Fibroblast of skin of right biceps (primary cell): ENCODE measurements around the gene BLNK.

ENCODE experiments used
- DNase-seq: peaks from one replicate; pipeline ENCODE4 v3.0.0-alpha.2; 2013

Gene BLNK

DNA sequence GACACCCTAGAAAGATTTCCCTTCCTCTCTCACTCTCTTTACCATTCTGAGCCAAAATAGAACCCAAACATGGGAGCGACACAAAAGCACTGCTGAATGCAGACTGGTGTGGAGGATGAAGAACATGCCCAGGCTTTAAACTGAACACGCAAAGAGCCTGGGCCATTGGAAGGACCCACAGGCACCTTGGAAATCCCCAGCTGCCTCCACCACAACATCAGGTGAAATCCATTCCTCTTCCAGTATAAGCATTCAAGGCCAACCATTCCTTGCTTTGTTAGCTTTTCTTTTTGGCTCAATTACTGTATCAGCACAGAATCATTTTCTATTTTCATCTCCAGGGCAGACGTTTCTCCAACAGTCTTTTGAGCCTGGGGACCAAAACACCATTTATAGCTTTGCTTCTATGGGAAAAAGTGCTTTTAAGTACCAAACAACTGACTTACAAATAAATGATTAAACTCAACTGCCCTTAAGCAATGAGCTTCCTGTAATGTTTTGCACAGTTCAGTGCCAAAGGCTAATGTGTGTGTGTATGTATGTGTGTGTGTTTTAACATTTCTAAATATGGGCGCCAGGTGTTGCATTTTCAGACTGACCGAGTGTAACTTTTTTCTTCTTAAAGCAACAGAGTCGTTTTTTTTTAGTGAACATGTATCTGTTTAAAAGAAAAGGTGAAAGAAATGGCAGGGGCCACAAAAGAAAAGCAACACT is 16.2 kb upstream of the BLNK start:
- no peak for DNase-seq

DNA sequence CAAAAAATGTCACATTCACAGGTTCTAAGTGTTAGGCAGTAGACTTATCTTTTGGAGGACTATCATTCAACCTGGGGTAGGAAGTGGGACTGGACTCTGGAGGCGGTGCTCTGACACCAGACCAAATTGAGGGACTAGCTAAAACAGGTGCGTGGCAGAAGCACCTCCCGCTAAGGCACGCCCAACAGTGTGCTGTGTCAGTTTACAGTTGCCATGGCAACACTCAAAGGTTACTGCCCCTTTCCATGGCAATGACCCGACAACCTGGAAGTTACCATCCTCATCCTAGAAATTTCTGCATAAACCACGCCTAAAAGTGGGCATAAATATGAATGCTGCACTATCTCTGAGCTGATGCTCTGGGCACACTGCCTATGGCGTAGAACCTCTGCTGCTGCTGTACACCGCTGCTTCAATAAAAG is 14.0 kb upstream of the BLNK start:
- DNase-seq: no peak

DNA sequence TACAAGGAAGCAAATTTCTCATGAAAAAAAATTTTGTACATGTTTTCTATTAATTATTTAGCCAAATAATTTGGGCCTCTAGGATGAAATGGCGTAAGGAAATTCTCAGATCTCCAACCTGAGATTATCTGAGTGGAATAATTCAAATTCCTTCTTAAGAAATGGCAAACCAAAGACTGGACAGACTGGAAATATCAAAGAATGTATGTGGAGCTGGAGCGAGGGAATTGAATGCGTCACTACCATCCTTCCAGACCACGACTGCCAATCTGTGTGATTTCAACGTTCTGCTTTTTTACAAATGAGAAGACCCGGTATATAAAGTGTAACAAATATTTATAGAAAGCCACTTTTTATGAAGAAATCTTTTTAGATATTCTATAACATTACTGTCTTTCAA is 12.4 kb upstream of the BLNK start:
- no peak for DNase-seq

GRCh38 chr10:96283351-96283750 is 12.0 kb upstream of the BLNK start:
- DNase-seq: no peak

DNA sequence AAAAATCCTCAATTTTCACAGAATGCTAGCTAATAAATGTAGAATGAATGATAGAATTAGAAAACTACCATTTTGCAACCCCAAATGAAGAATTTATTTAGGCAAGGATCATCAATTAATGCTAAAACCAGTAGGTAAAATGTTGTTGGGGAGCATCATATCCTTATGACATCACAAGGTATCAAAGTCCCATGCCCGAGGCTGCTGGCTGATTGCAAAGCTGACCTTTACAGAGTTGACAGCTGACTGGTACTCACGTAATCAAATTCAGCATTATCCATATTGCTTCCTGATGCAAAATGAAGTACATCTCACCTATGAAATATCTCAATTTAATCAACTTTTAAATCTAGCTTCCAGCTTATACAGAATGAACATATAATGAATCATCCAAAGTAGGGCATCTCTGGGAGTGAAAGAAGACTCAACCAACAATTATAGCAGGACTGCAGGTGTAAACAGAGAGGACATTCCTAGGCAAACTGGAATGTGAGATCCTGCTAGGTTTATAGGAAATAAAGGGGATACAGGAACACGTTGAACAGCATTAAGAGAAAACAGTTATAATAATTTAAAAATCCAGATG is 10.2 kb upstream of the BLNK start:
- no peak for DNase-seq

GRCh38 chr10:96280859-96281258 is 9.5 kb upstream of the BLNK start:
- DNase-seq: no peak

- DNase-seq: no peak
These were observed 7.8 kb upstream of the BLNK start for GRCh38 chr10:96279191-96279641.

- no peak for DNase-seq
These were observed 5.5 kb upstream of the BLNK start for GRCh38 chr10:96276831-96277230.

GRCh38 chr10:96276426-96276825 is 5.1 kb upstream of the BLNK start:
- no peak for DNase-seq

GRCh38 chr10:96275685-96276418 is 4.5 kb upstream of the BLNK start:
- DNase-seq: no peak

DNA sequence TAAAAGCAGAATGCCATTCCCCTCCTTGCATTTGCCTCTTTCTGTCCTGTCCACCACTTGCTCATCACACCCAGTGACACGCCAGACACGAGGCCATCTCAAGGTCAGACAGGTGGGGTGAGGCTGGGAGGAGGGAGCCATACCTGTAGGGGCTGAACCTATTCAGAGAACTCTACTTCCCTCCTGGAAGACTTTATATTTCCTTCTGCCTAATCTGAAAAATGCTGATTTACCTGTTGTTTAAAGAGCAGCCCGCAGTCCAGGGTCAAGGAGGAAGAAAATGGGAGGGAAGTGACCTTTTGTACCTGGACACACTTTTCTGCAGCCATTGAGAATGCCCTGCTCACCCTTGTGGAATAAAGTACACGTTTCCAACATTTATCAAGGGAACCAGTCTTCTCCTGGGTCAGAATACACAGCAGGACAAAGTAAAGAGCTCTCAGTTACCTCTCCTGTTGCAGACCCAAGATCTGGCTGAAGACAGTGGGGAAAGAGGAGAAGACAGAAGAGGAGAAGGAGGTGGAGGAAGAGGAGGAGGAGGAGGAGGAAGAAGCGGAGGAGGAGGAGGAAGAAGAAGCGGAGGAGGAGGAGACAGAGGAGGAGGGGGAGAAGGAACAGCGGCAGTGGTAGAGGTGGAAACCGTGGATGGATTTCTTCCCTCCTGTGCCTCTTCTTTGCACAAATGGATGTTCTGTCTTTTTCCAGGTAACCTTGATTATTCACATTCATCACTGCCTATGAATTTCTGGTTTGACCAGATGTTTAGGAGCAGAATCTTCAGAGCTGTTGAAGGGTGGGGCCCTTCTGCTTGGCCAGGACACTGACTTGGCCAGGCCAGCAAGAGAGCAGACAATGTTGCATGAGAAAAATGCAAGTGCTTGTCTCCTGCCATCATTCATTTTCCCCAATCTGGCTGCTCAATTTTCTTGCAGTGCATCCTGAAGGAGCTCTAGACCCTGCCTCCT is 1.2 kb upstream of the BLNK start:
- DNase-seq: no peak

GRCh38 chr10:96270571-96270970 is 798 bp downstream of the BLNK start:
- no peak for DNase-seq

DNA sequence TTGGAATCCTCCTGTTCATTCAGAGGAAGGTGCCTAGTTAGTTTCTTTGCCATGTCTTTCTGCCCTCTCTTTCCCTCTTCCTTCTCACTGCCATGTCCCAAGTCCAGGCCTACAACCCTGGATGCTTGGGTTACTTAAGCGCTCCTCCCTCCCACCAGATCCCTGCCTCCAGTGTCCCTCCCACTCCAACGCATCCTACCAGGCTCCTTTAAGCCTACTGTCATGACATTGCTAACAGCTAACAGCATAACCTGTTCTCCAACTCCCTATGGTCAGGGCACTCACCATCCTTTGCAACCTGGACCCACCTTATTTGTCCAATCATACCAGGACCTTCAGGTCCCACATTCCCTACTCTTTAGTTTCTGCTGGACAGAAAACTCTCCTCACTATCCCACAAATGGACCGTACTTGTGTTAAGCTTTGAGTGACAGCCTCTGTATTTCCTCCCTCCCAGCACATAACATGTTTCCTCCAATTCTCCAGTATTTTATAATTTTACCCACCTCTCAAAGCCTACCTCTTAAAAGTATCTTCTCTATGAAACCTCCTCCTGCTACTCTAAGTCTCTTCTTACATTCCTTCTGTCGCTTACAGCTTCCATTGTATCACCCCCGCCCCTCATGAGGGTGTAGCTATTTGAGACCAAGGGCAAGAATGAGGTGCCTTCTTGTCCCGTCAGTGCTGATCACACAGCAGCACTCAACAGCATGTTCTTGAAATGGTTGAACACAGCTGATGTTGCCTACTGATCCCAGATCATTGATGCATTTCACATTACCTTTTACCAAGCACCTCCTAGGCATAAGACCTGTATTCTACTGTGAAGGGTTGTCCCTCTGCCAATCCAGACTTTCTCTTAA is 1.7 kb downstream of the BLNK start:
- DNase-seq: no peak

GRCh38 chr10:96268341-96268909 is 2.9 kb downstream of the BLNK start:
- no peak for DNase-seq

DNA sequence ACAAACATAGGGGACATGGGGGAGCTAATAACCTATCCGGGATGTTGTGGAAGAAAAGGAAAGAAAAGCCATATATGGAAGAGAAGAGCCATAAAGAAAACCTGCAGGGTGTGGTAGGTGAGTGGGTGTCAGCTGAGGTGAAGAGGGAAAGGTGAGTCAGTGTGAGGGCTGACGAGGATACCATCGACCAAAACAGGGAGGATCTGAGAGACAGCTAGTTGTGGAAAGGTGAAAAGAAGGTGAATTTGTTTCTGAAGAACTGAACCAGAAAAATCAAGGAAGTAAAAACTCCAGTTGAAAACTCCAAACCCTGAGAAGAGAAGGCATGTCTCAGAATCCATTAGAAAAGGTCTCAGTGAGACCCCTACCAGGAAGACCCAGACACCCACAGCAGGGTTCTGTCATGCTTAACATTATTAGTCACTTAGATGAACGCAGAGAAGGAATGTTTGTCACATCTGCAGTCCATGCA is 4.1 kb downstream of the BLNK start:
- no peak for DNase-seq

GRCh38 chr10:96266118-96266770 is 5.1 kb downstream of the BLNK start:
- DNase-seq: no peak

DNA sequence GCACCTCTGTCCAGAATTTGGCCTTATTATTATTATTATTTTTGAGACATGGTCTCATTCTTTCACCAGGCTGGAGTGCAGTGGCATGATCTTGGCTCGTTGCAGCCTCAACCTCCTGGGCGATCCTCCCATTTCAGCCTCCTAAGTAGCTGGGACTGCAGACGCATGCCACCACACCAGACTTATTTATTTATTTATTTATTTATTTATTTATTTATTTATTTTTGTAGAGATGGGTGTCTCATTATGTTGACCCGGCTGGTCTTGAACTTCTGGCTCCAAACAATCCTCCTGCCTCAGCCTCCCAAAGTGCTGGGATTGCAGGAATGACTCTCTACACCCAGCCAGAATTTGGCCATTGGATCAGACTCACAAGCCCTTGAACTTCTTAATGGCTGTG is 6.4 kb downstream of the BLNK start:
- no peak for DNase-seq

DNA sequence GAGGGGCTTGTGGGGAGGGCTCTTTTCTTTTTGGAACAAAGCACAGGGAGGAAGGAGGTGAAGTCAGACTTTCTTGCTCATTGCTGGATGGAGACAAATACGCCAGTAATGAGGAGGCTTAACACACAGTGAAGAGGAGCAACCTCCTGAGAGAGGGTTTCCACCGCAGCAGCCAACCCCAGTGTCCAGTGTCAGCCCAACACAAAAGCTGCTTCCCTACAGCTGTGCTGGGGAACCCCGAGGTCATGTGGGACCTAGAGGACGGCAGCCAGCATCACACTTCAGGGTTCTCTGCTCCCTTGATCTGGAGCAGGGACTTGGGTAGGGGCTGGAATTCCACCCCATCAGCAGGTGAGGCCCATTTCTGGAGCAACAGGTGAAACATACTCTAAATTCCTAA is 7.7 kb downstream of the BLNK start:
- no peak for DNase-seq

GRCh38 chr10:96263176-96263575 is 8.2 kb downstream of the BLNK start:
- no peak for DNase-seq

GRCh38 chr10:96261930-96262329 is 9.4 kb downstream of the BLNK start:
- no peak for DNase-seq

GRCh38 chr10:96261132-96261531 is 10.2 kb downstream of the BLNK start:
- DNase-seq: no peak
